Loucy (cell line): ENCODE data around the gene KSR2.

Experiments
- H2AFZ ChIP-seq: fragments of 200-600 bp; sonication (generic); 2 replicates; pipeline ENCODE4 v1.6.0; 2016; ENCODE audit warnings: antibody characterized with exemption, mild to moderate bottlenecking, low read length, moderate library complexity
- H3F3A ChIP-seq: fragments of 200-600 bp; 2 replicates; pipeline ENCODE4 v1.6.0; 2016; ENCODE audit warnings: antibody characterized with exemption, low read depth, mild to moderate bottlenecking
- H3K27me3 ChIP-seq: fragments of 200-600 bp; sonication (generic); 2 replicates; pipeline ENCODE4 v1.6.1; 2014; ENCODE audit warnings: low read length, mild to moderate bottlenecking; ENCODE audit not compliant: insufficient read depth, poor library complexity, severe bottlenecking
- H3K36me3 ChIP-seq: fragments of 200-600 bp; sonication (generic); 2 replicates; pipeline ENCODE4 v1.6.1; 2016; ENCODE audit warnings: low read length; ENCODE audit not compliant: insufficient read depth
- H3K4me1 ChIP-seq: fragments of 200-600 bp; sonication (generic); 2 replicates; pipeline ENCODE4 v1.5.1; 2014; ENCODE audit warnings: low read length, mild to moderate bottlenecking; ENCODE audit not compliant: insufficient read depth, poor library complexity, severe bottlenecking
- H3K4me2 ChIP-seq: fragments of 200-600 bp; sonication (generic); 2 replicates; pipeline ENCODE4 v1.6.0; 2014; ENCODE audit warnings: antibody characterized with exemption, low read length, low read depth, mild to moderate bottlenecking; ENCODE audit not compliant: poor library complexity, severe bottlenecking
- H3K4me3 ChIP-seq: fragments of 200-600 bp; sonication (generic); 2 replicates; pipeline ENCODE4 v1.5.1; 2014; ENCODE audit warnings: low read length, mild to moderate bottlenecking, mixed read lengths; ENCODE audit not compliant: poor library complexity, severe bottlenecking
- H3K79me2 ChIP-seq: fragments of 200-600 bp; sonication (generic); 2 replicates; pipeline ENCODE4 v1.6.1; 2014; ENCODE audit warnings: low read length; ENCODE audit not compliant: insufficient read depth
- H3K9ac ChIP-seq: fragments of 200-600 bp; sonication (generic); 2 replicates; pipeline ENCODE4 v1.6.0; 2014; ENCODE audit warnings: mild to moderate bottlenecking, low read depth, low read length, moderate library complexity; ENCODE audit not compliant: poor library complexity, severe bottlenecking
- H3K9me2 ChIP-seq: fragments of 200-600 bp; sonication (generic); replicated peaks from 2 replicates; pipeline ENCODE4 v1.6.1; 2016; ENCODE audit warnings: low read depth, low read length, mixed read lengths
- H3K9me3 ChIP-seq: fragments of 200-600 bp; sonication (generic); 2 replicates; pipeline ENCODE4 v1.6.1; 2014; ENCODE audit warnings: mild to moderate bottlenecking, antibody characterized with exemption, low read length, low read depth; ENCODE audit not compliant: insufficient read depth
- H4K20me1 ChIP-seq: fragments of 200-600 bp; sonication (generic); 2 replicates; pipeline ENCODE4 v1.6.0; 2014; ENCODE audit warnings: antibody characterized with exemption, low read length, mild to moderate bottlenecking; ENCODE audit not compliant: insufficient read depth, poor library complexity, severe bottlenecking
- CTCF ChIP-seq: fragments of 200-600 bp; sonication (generic); conservative IDR thresholded peaks from 2 replicates; pipeline ENCODE4 v1.5.1; 2014; ENCODE audit warnings: mild to moderate bottlenecking, antibody characterized with exemption, low read length
- EZH2phosphoT487 ChIP-seq: fragments of 200-600 bp; IDR thresholded peaks from 2 replicates; pipeline ENCODE4 v1.6.1; 2018; ENCODE audit warnings: antibody characterized with exemption, mild to moderate bottlenecking, moderate library complexity, borderline replicate concordance

Gene KSR2

DNA sequence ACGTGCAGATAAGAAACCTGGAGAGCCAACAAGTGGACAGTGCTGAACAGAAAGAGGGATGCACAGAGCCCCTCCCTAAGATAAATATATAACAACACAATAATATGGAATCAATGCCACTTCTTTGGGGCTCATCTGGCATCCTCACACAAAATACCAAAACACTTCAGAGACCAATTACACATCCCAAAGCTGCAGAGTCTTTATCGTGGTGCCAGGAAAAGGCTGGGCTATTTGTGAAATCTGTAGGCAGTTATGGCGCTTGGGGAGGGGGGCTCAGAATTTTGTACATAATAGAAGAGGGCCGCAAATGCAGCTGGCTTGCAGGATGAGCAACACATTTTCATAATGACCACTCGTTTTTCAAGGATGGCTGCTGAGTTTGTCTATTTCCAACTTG is 446.9 kb downstream of the KSR2 start:
- H3K9me2 ChIP-seq, result no peaks in the 10 kb centered on the region
- no peaks in the 10 kb centered on the region for H3K4me1 ChIP-seq
- H3F3A ChIP-seq, result no peaks in the 10 kb centered on the region
- H3K4me2 ChIP-seq, result no peak overlapping the region
- no peaks in the 10 kb centered on the region for H3K27me3 ChIP-seq
- H3K9ac ChIP-seq, result no peak overlapping the region
- no peaks in the 10 kb centered on the region for H4K20me1 ChIP-seq
- no peak overlapping the region for H2AFZ ChIP-seq
- H3K4me3 ChIP-seq, result no peak overlapping the region
- TF ChIP-seq CTCF, result no peak
- no peak for TF ChIP-seq EZH2phosphoT487
- H3K79me2 ChIP-seq, result no peaks in the 10 kb centered on the region
- H3K9me3 ChIP-seq, result no peaks in the 10 kb centered on the region; the same call in 1 of the 2 replicates
- H3K36me3 ChIP-seq, result no peaks in the 10 kb centered on the region

GRCh38 chr12:117521346-117521745 is 447.4 kb downstream of the KSR2 start:
- Histone ChIP-seq H4K20me1 (no peaks in the 10 kb centered on the region), H3F3A (no peaks in the 10 kb centered on the region)

GRCh38 chr12:117518594-117519270 is 450.1 kb downstream of the KSR2 start:
- no peak overlapping the region for H2AFZ ChIP-seq
- H4K20me1 ChIP-seq, result no peaks in the 10 kb centered on the region
- H3K9me3 ChIP-seq, result no peaks in the 10 kb centered on the region; the same call in 1 of the 2 replicates
- H3K4me2 ChIP-seq, result no peak overlapping the region
- no peaks in the 10 kb centered on the region for H3K4me1 ChIP-seq
- no peaks in the 10 kb centered on the region for H3K79me2 ChIP-seq
- no peaks in the 10 kb centered on the region for H3K36me3 ChIP-seq
- H3K27me3 ChIP-seq, result no peaks in the 10 kb centered on the region
- no peak overlapping the region for H3K9ac ChIP-seq
- H3K9me2 ChIP-seq, result no peaks in the 10 kb centered on the region
- TF ChIP-seq CTCF, result no peak
- no peak for TF ChIP-seq EZH2phosphoT487
- H3K4me3 ChIP-seq, result no peak overlapping the region
- no peaks in the 10 kb centered on the region for H3F3A ChIP-seq

More at GRCh38 chr12:117521346-117521745, 447.4 kb downstream of the KSR2 start:
- Histone ChIP-seq H3K79me2 (no peaks in the 10 kb centered on the region), H3K4me3 (no peak overlapping the region), H3K27me3 (no peaks in the 10 kb centered on the region), H3K36me3 (no peaks in the 10 kb centered on the region), H3K9me3 (no peaks in the 10 kb centered on the region; the same call in 1 of the 2 replicates), H3K4me1 (no peaks in the 10 kb centered on the region), H3K9ac (no peak overlapping the region), H2AFZ (no peak overlapping the region), H3K4me2 (no peak overlapping the region), H3K9me2 (no peaks in the 10 kb centered on the region)
- no peak for TF ChIP-seq CTCF
- no peak for TF ChIP-seq EZH2phosphoT487
